GM12873 (cell line): ENCODE data around the gene BNIP2.

Experiments
- TF ChIP-seq, protein P1 (sequence below): IDR thresholded peaks from 2 replicates; pipeline ENCODE4 v1.5.1; 2012; ENCODE audit warnings: low read depth, mild to moderate bottlenecking, moderate library complexity, low read length, control low read depth; ENCODE audit not compliant: insufficient read depth; ENCODE audit errors: missing control alignments

The BNIP2 gene, protein sequence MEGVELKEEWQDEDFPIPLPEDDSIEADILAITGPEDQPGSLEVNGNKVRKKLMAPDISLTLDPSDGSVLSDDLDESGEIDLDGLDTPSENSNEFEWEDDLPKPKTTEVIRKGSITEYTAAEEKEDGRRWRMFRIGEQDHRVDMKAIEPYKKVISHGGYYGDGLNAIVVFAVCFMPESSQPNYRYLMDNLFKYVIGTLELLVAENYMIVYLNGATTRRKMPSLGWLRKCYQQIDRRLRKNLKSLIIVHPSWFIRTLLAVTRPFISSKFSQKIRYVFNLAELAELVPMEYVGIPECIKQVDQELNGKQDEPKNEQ

DNA sequence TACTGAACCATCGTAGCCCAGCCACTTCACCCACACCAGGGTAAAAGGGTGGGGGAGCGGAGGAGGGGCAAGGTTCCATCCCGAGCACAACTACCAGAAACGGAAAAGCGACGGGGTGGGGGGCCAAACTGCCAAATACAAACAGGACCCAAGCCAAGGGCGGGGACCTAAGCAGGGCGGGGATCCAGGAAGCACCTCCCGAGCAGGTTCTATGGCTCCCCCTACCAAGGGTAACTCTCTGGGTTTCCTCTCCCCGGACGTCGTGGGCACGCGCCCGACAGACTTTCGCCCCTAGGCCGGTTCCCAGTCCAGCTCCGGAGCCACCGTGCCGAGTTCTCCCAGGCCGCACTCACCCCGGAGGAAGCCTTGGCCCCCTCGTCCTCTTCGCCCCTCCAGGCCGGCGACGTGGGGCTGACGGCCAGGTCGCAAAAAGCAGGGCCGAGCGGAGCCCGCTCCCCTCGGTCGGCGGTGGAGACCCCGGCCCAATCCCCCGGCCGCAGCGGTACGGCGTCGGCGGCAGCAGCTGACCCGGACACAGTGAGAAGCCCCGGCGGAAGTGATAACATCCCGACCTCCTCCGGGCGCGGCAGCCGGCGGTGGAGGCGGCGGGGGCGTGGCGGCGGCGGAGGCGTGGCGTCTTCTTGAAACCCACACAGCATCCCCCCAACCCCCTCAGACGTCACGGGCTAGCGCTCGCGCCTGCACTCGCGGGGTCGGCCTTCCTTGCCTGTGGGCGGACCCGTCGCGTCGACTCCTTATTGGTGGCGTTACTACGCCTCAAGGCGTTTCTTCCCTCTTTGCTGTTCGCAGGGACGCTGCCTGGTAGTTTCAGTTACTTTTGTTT is at the start of gene BNIP2:
Gene BNIP2 (minus strand): TSS at position 539 of the 844 bp plus-strand sequence. CDS start 6,863 bp downstream, outside the sequence.
- TF ChIP-seq, protein P1, sequence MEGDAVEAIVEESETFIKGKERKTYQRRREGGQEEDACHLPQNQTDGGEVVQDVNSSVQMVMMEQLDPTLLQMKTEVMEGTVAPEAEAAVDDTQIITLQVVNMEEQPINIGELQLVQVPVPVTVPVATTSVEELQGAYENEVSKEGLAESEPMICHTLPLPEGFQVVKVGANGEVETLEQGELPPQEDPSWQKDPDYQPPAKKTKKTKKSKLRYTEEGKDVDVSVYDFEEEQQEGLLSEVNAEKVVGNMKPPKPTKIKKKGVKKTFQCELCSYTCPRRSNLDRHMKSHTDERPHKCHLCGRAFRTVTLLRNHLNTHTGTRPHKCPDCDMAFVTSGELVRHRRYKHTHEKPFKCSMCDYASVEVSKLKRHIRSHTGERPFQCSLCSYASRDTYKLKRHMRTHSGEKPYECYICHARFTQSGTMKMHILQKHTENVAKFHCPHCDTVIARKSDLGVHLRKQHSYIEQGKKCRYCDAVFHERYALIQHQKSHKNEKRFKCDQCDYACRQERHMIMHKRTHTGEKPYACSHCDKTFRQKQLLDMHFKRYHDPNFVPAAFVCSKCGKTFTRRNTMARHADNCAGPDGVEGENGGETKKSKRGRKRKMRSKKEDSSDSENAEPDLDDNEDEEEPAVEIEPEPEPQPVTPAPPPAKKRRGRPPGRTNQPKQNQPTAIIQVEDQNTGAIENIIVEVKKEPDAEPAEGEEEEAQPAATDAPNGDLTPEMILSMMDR, result no peak

DNA sequence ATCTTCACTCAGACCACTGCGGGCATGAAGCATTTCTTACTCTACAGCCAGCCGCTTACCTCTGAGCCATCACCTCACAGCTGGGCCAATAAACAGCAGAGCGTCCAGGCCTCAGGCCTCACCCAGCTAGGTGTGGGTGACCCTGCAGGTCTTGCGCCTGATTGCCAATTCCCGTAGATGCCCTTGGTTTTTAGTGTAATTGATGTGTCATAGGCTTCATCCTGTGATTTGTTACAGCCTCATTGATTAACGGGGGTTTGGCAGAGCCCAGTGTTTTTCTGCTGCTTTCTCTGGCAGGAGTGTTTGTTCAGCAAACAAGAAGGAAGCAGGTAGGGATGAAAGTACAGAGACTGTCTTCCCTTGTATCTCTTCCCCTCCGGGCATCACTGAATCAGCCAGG is 49.6 kb upstream of the BNIP2 start:
- TF ChIP-seq, protein P1, result no peak

DNA sequence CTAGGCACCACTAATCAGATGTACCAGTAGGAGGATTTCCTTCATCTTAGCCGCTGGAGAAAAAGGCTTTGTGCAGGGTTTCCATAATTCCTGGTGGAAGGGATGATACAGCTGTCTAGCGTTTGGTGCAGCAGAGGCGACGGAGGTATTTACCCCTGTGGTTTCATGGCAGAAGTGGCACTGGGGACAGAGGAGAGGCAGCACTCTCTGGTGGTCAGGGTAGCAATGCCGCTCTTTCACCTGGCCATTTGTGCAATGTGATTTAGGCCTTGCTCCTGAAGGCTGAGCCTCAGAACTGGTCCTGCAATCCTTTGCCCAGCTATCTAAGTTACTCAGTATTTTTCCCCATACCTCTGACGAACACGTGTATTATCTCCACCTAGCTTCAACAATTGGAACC is 47.1 kb upstream of the BNIP2 start:
- TF ChIP-seq, protein P1, result no peak

DNA sequence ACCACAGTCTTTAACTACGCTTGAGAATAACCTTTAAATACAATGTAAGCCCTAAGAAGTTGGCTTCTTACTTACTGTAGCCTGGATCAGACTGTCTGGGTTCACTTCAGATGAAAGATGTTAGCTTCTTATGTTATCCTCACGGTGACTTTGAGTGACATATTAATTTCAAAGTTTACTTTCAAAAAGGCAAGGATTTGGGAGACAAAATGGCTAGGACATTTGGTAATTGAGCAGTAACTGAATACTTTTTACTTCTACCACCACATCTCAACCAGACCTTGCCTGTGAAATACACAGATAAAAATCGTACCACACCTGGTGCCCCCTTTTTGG is 36.0 kb upstream of the BNIP2 start:
- TF ChIP-seq, protein P1, result no peak

DNA sequence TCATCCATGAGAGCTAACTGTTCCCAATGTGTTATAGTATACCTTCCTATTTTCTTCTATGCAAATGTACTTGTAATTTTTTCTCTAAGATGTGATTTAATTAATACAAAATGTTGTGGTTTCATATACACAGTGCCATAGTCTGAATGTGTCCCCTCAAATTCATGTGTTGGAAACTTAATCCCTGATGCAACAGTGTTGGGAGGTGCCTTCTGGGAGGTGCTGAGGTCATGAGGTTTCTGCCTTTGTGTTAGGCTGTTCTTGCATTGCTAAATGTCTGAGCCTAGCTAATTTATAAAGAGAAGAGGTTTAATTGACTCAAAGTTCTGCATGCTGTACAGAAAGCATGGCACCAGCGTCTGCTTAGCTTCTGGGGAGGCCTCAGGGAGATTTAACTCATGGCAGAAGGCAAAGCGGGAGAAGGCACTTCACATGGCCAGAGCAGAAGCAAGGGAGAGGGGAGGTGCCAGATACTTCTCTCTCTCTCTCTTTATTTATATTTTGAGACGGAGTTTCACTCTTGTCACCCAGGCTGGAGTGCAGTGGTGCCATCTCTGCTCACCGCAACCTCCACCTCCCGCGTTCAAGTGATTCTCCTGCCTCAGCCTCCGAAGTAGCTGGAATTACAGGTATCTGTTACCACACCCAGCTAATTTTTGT is 34.7 kb upstream of the BNIP2 start:
- TF ChIP-seq, protein P1, result no peak

DNA sequence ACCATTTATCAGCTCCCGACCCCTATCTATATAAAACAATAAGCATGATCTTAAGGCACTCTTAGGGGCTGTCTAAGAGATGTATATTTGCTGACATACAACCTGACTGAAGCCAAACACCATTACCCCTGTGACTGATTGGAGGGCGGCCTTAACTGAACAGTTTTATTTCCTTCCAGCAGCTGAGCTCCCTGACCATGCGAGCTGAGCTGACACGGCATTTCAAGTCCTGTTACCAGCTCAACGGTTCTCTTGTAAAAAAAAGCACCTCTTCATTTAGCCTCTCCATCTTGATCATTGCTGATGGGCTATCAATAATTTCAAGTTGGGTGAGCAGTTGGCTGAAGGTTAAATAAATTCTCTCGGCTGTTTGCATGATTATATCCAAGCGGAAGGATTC is 33.4 kb upstream of the BNIP2 start:
- TF ChIP-seq, protein P1, result no peak

DNA sequence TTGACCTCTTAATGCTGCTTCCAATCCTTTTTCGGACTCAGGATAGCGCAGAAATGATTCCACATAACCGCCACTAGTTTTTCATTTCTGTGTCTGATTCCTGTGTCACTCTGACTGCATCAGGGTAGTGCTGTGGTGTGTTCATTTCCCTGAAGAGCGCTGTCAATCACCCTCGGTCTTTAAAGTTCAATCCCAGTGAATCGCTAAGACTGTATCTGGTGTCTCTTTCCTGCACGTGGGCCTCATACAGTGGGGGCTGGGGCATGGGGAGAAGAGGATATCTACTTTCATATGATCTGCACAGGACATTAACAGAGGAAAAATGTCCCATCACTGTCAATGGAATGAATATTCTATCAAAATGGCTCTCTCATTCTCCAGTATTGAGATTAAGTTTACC is 32.9 kb upstream of the BNIP2 start:
- TF ChIP-seq, protein P1, result no peak
